ENCODE data around the gene FSTL4. TPM values are rescaled to one million over a fixed set of nuclear protein-coding genes. Genes with fewer than 3 reads are reported as not detected.

FSTL4 gene
- polyA plus RNA-seq, 1 donor from 2014 or later = 0.57 TPM

- no peak for TF ChIP-seq MXI1 (conservative IDR thresholded peaks at IDR 0.05; ENCODE audit: poor library complexity, severe bottlenecking)
- Histone ChIP-seq H3K79me2 (replicated peaks; ENCODE audit: insufficient read depth, low read length) (no peaks in the 10 kb centered on the region), H3K9me2 (ENCODE audit: insufficient read depth, low read length) (no peaks in the 10 kb centered on the region), H2AFZ (ENCODE audit: low read depth, low read length) (no peak overlapping the region), H3K4me2 (ENCODE audit: low read length) (no peak overlapping the region), H4K20me1 (ENCODE audit: insufficient read depth) (no peaks in the 10 kb centered on the region), H3K27me3 (ENCODE audit: insufficient read depth, low read depth, low read length) (no peaks in the 10 kb centered on the region), H3K4me3 (ENCODE audit: low read length) (no peak overlapping the region), H3K9me3 (ENCODE audit: low read length) (no peaks in the 10 kb centered on the region), H3K27ac (ENCODE audit: low read length) (no peak overlapping the region), H3F3A (ENCODE audit: insufficient read depth, low read length, poor library complexity, severe bottlenecking) (no peaks in the 10 kb centered on the region), H3K36me3 (ENCODE audit: insufficient read depth, low read length) (no peaks in the 10 kb centered on the region), H3K9ac (ENCODE audit: low read length) (no peak overlapping the region)
These were observed 320.8 kb downstream of the FSTL4 start for GRCh38 chr5:133291524-133291923.

- Histone ChIP-seq H3K9me2 (ENCODE audit: insufficient read depth, low read length) (no peaks in the 10 kb centered on the region), H3K9ac (ENCODE audit: low read length) (no peak overlapping the region), H2AFZ (ENCODE audit: low read depth, low read length) (no peak overlapping the region), H4K20me1 (ENCODE audit: insufficient read depth) (no peaks in the 10 kb centered on the region), H3K27ac (ENCODE audit: low read length) (no peak overlapping the region), H3K4me3 (ENCODE audit: low read length) (no peak overlapping the region), H3F3A (ENCODE audit: insufficient read depth, low read length, poor library complexity, severe bottlenecking) (no peaks in the 10 kb centered on the region), H3K79me2 (replicated peaks; ENCODE audit: insufficient read depth, low read length) (no peaks in the 10 kb centered on the region), H3K27me3 (ENCODE audit: insufficient read depth, low read depth, low read length) (no peaks in the 10 kb centered on the region), H3K9me3 (ENCODE audit: low read length) (no peaks in the 10 kb centered on the region), H3K36me3 (ENCODE audit: insufficient read depth, low read length) (no peaks in the 10 kb centered on the region), H3K4me2 (ENCODE audit: low read length) (no peak overlapping the region)
- TF ChIP-seq SMC3 (conservative IDR thresholded peaks at IDR 0.05; ENCODE audit: poor library complexity) = no peak
- TF ChIP-seq TAF1 (IDR thresholded peaks at IDR 0.05; ENCODE audit: low read depth) = no peak
These were observed 321.6 kb downstream of the FSTL4 start for GRCh38 chr5:133290669-133291240.

GRCh38 chr5:133289686-133290367, 322.5 kb downstream of the FSTL4 start:
- no peaks in the 10 kb centered on the region for H3F3A ChIP-seq (ENCODE audit: insufficient read depth, low read length, poor library complexity, severe bottlenecking)
- TF ChIP-seq SMC3 (conservative IDR thresholded peaks at IDR 0.05; ENCODE audit: poor library complexity) = no peak
- TF ChIP-seq RAD21 (conservative IDR thresholded peaks at IDR 0.05) = no peak
- TF ChIP-seq EZH2 (IDR thresholded peaks at IDR 0.05; ENCODE audit: borderline replicate concordance, insufficient read depth, low read length, poor library complexity, severe bottlenecking) = no peak
- TF ChIP-seq EP300 (conservative IDR thresholded peaks at IDR 0.05; ENCODE audit: poor library complexity, severe bottlenecking) = no peak
- TF ChIP-seq REST (IDR thresholded peaks at IDR 0.05; ENCODE audit: borderline replicate concordance) = no peak
- no peak for TF ChIP-seq CTCF (IDR thresholded peaks at IDR 0.05; ENCODE audit: poor library complexity, severe bottlenecking)
- TF ChIP-seq TAF1 (IDR thresholded peaks at IDR 0.05; ENCODE audit: low read depth) = no peak
- no peak for TF ChIP-seq MXI1 (conservative IDR thresholded peaks at IDR 0.05; ENCODE audit: poor library complexity, severe bottlenecking)
- TF ChIP-seq POLR2AphosphoS5 (IDR thresholded peaks at IDR 0.05) = no peak
- no peak overlapping the region for H3K27ac ChIP-seq (ENCODE audit: low read length)
- H3K4me3 ChIP-seq (ENCODE audit: low read length) = no peak overlapping the region
- H3K9me2 ChIP-seq (ENCODE audit: insufficient read depth, low read length) = no peaks in the 10 kb centered on the region
- no peaks in the 10 kb centered on the region for H3K36me3 ChIP-seq (ENCODE audit: insufficient read depth, low read length)
- no peaks in the 10 kb centered on the region for H3K79me2 ChIP-seq (replicated peaks; ENCODE audit: insufficient read depth, low read length)
- H4K20me1 ChIP-seq (ENCODE audit: insufficient read depth) = no peaks in the 10 kb centered on the region
- H3K27me3 ChIP-seq (ENCODE audit: insufficient read depth, low read depth, low read length) = no peaks in the 10 kb centered on the region
- H3K9ac ChIP-seq (ENCODE audit: low read length) = no peak overlapping the region
- no peak overlapping the region for H2AFZ ChIP-seq (ENCODE audit: low read depth, low read length)
- H3K4me2 ChIP-seq (ENCODE audit: low read length) = no peak overlapping the region
- H3K9me3 ChIP-seq (ENCODE audit: low read length) = no peaks in the 10 kb centered on the region

All from neural cell (in vitro differentiated cells).